RPMI8226 (cell line): ENCODE measurements around the gene DGCR2.
"Not testable (repeated sequence)": the region's sequence is repeated elsewhere in the genome, so short reads cannot be mapped to it uniquely, and the experiment has no call there.

ENCODE experiments used
- DNase-seq: peaks from one replicate; pipeline ENCODE4 v3.0.0-alpha.2; 2015

The DGCR2 gene, protein sequence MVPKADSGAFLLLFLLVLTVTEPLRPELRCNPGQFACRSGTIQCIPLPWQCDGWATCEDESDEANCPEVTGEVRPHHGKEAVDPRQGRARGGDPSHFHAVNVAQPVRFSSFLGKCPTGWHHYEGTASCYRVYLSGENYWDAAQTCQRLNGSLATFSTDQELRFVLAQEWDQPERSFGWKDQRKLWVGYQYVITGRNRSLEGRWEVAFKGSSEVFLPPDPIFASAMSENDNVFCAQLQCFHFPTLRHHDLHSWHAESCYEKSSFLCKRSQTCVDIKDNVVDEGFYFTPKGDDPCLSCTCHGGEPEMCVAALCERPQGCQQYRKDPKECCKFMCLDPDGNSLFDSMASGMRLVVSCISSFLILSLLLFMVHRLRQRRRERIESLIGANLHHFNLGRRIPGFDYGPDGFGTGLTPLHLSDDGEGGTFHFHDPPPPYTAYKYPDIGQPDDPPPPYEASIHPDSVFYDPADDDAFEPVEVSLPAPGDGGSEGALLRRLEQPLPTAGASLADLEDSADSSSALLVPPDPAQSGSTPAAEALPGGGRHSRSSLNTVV

GRCh38 chr22:19122143-19122751 lies at the start of gene DGCR2:
DGCR2 (minus strand) TSS chr22:19122412; CDS start chr22:19122206, 206 bp downstream.
- DNase-seq = peak; percentile 86

DNA sequence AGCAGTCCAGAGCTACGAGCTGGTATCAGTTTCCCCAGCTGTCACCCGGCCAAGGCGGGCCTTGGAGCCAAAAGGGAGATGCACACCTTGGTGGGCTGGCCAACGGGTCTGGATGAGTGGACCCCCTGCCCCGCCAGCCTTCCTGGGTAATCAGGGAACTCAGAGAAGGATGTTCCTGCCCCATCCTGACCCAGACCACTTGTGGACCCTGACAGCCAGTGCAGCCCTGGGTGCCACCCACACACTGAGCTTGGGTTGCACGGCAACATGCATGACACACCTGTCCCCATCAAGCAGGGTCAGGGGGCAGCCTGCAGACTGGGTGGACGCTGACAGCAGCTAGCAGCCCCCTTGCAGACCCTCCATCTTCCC lies 47.7 kb upstream of the DGCR2 start:
- DNase-seq = no peak

DNA sequence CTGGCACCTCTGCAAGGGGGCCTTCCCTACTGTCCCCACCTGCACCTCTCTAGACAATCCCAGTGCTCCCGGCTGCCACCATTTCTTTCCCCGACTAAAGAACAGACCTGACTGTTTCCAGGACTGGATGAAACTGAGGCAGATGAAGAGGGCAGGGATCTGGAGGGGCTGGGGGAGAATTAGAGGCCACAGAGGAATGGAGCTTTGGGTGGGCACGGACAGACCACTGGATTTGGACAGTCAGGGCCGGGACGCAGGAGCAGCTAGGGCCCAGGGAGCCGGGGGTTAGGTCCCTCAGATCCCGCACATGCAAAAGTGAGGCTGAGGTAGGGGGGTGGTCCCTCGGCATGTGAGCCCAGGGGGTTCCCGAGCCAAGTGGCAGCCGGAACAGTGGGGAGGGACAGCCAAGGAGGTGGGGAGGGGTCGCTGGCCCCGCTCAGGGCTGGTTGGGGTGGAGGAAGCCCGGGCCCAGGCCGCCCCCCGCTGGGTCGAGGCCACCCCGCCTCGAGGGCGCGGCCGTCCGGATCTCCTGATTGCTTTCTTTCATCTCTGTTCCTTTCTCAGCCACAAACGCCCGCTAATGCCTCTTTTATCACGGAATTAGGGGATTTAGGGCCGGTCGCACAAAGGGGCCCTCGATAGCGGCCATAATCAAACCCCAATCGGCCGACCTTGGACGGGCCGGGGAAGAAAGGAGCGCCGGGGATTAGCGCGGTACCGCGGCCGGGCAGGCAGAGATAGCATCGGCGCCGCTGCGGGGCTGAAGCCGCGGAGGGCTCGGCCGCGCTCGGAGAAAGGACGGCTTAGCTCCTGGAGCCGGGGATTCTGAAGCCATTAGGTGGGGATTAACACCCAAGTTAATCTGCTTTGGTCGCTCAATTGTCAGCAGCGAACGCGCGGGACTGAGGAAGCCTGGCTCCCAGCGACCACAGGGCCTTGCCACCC lies 47.1 kb upstream of the DGCR2 start:
- DNase-seq = no peak

DNA sequence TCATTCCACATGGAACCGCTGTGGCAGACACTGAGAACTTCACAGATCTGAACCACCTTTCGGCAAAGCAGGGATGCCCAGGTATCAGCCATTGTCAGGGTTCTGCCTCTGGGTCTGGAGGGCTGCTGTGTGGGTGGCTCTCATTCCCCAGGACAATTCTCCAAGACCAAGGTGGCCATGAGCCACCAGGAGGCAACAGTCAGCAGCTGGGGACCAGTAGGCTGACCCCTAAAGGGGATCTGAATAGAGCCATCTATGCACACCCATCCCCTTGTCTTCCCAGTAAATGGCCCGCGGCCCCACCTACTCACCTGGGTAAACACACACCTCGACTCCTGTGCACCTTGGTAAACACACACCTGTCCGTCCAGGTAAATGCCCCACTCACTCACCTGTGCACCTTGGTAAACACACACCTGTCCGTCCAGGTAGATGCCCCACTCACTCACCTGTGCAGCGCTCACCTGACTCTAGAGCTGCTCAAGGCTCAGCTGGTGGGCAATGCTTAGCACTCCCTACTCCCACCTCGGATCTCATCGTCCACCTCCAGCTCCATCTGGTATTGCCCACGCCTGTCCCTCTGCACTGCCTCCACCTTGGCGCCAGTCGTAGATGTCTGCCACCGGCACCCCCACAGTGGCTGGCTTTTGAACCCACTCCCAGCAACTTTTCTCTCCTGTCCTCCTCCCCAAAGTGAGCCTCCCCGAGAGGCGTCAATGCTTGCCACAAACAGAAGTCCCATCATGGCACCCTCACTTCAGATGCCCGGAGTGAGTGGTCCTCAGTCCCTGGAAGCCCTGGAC lies 46.1 kb upstream of the DGCR2 start:
- no peak for DNase-seq

- DNase-seq = no peak
Observed at GRCh38 chr22:19167106-19167869, 45.1 kb upstream of the DGCR2 start.

GRCh38 chr22:19166421-19166820 lies 44.2 kb upstream of the DGCR2 start:
- no peak for DNase-seq

DNA sequence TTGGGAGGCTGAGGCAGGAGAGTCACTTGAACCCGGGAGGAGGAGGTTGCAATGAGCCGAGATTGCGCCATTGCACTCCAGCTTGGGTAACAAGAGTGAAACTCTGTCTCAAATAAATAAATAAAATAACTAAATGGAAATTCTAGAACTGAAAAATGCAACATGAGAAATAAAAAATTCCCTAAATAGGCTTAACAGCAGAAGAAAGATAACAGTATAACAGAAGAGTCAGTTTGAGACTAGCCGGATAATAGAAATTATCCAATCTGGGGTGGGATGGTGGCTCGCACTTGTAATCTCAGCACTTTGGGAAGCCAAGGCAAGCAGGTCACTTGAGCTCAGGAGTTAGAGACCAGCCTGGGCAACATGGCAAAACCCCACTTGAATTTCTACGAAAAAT lies 42.2 kb upstream of the DGCR2 start:
- no peak for DNase-seq

- DNase-seq = not testable (repeated sequence)
Observed at GRCh38 chr22:19158649-19159048, 36.4 kb upstream of the DGCR2 start.

- DNase-seq = not testable (repeated sequence)
Observed at GRCh38 chr22:19156109-19156508, 33.9 kb upstream of the DGCR2 start.

DNA sequence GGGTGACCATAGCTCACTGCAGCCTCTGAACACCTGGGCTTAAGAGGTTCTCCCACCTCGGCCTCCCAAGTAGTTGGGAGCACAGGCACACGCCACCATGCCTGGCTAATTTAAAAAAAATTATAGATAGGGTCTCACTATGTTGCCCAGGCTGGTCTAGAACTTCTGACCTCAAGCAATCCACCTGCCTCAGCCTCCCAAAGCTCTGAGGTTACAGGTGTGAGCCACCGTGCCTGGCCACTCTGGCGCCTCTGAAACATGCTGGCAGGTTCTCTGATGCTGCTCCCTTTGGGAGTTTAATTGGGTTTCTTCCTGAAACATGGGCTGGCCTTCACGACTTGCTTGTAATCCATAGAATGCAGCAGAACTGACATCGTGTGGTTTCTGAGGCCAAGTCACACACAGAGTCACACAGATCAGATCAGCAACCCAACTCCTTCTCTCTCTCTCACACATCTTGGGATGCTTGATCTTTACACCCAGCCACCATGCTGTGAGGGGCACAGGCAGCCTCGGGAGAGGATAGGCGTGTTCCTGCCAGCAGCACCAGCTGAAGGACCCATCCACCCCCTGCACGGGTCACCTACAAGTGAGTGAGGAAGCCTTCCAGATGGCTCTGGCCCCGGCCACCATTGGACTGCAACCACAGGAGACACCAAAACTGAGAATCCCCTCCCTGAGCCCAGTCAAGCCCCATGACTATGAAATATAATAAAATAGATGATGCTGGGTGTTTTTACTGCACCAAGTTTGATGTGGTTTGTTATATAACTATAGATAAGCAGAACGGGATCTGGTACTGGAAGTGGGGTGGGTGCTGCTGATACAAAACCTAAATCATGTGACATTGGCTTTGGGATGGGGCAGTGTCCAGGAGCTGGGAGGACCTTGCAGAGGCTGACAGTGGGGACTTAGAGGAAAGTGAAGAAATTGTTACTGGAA lies 31.0 kb upstream of the DGCR2 start:
- no peak for DNase-seq

GRCh38 chr22:19151329-19152191 lies 29.3 kb upstream of the DGCR2 start:
- no peak for DNase-seq

- DNase-seq = no peak
Observed at GRCh38 chr22:19150482-19151328, 28.5 kb upstream of the DGCR2 start.

DNA sequence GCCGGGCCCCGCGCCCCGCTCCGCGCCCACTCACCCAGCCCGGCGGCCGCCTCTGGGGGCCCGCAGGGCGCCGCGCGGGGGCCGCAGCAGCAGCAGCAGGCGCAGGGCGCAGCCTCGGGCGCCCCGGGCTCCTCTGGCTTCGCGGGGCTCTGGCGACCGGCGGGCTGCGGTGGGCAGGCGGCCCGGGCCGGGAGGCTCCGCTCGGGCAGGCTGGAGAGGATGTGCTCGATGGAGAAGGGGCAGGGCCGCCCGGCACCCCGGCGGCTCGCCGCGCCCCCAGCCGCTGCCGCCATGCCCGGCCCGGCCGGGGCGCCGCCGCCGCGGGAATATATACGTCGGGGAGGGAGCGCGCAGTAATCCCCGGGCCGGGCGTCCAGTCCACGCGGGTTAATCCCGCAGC lies 27.8 kb upstream of the DGCR2 start, which contains the start of gene GSC2:
Gene GSC2, minus strand, starts transcription at position 302 of the 400 bp plus-strand sequence. Its CDS starts 9 bp downstream, at position 293.
- DNase-seq = no peak

GRCh38 chr22:19149047-19149883 lies 27.1 kb upstream of the DGCR2 start:
- DNase-seq = no peak

GRCh38 chr22:19148417-19149046 lies 26.3 kb upstream of the DGCR2 start:
- DNase-seq = no peak

DNA sequence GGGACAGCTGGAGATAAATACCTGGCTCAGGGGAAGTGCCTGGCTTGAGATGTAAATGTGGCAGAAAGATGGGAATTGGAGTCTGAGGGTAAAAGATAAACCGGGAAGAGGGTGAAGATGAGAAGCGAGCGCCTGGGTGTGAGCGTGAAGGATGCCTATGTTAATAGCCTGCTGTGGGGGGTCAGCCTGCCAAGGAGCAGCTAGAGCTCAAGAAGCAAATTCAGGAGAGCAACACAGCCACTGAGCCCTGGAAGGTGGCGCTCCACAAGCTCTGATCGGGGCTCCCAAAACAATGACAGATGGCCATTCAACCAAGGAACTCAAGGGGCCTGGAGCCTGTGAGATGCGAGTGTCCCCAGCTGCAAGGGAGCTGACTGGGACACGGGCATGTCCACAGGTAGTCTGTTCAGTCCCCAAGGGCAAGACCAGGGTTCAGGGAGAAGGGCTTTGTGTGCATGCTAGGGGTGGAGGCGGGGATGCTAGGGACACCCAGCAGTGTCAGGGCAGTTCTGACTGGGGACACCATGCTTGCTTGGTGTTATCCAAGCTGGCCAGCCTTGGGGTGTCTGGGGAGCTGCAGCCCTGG lies 25.1 kb upstream of the DGCR2 start:
- no peak for DNase-seq
